HG03139 (cell line): Measurements from ENCODE around the gene PDE4DIP.
"Not testable (repeated sequence)": the region's sequence is repeated elsewhere in the genome, so short reads cannot be mapped to it uniquely, and the experiment has no call there.

Experiments used
- ATAC-seq: cut with Tn5 transposase; IDR thresholded peaks from one replicate; pipeline ENCODE4 v1.9.1; 2021; ENCODE audit not compliant: unreplicated experiment

Gene PDE4DIP

GRCh38 chr1:148844220-148844619 lies at the start of gene PDE4DIP:
Gene PDE4DIP (plus strand): TSS chr1:148844428. CDS start chr1:148844775, 347 bp downstream.
- ATAC-seq, result not testable (repeated sequence)

GRCh38 chr1:148808268-148808928 lies 35.8 kb upstream of the PDE4DIP start:
- not testable (repeated sequence) for ATAC-seq

GRCh38 chr1:148808929-148809283 lies 35.3 kb upstream of the PDE4DIP start:
- ATAC-seq, result not testable (repeated sequence)

GRCh38 chr1:148822180-148822579 lies 22.0 kb upstream of the PDE4DIP start:
- not testable (repeated sequence) for ATAC-seq

- not testable (repeated sequence) for ATAC-seq
These were observed 20.4 kb upstream of the PDE4DIP start for GRCh38 chr1:148823822-148824221.

GRCh38 chr1:148825029-148825428 lies 19.2 kb upstream of the PDE4DIP start:
- not testable (repeated sequence) for ATAC-seq

GRCh38 chr1:148828531-148828930 lies 15.7 kb upstream of the PDE4DIP start:
- ATAC-seq, result not testable (repeated sequence)

- ATAC-seq, result not testable (repeated sequence)
These were observed 15.3 kb upstream of the PDE4DIP start for GRCh38 chr1:148828962-148829361.

- ATAC-seq, result not testable (repeated sequence)
These were observed 14.9 kb upstream of the PDE4DIP start for GRCh38 chr1:148829365-148829764.

GRCh38 chr1:148841262-148841661 lies 3.0 kb upstream of the PDE4DIP start:
- not testable (repeated sequence) for ATAC-seq

- not testable (repeated sequence) for ATAC-seq
These were observed 423 bp downstream of the PDE4DIP start for GRCh38 chr1:148844651-148845050.

- not testable (repeated sequence) for ATAC-seq
These were observed 840 bp downstream of the PDE4DIP start for GRCh38 chr1:148845068-148845467.

- ATAC-seq, result not testable (repeated sequence)
These were observed 6.1 kb downstream of the PDE4DIP start for GRCh38 chr1:148850347-148850746.

GRCh38 chr1:148850840-148851239 lies 6.6 kb downstream of the PDE4DIP start:
- ATAC-seq, result not testable (repeated sequence)

- not testable (repeated sequence) for ATAC-seq
These were observed 7.5 kb downstream of the PDE4DIP start for GRCh38 chr1:148851684-148852083.

GRCh38 chr1:148853363-148853762 lies 9.1 kb downstream of the PDE4DIP start:
- not testable (repeated sequence) for ATAC-seq

- ATAC-seq, result not testable (repeated sequence)
These were observed 9.8 kb downstream of the PDE4DIP start for GRCh38 chr1:148854063-148854462.

GRCh38 chr1:148855367-148855766 lies 11.1 kb downstream of the PDE4DIP start:
- not testable (repeated sequence) for ATAC-seq

- not testable (repeated sequence) for ATAC-seq
These were observed 15.8 kb downstream of the PDE4DIP start for GRCh38 chr1:148860049-148860448.

- not testable (repeated sequence) for ATAC-seq
These were observed 16.5 kb downstream of the PDE4DIP start for GRCh38 chr1:148860579-148861259.

GRCh38 chr1:148862590-148862989 lies 18.4 kb downstream of the PDE4DIP start:
- ATAC-seq, result not testable (repeated sequence)
